Right lobe of liver (tissue), 6 donors: Measurements from ENCODE around the gene UPF3B. TPM values are rescaled to one million over a fixed set of nuclear protein-coding genes. Genes with fewer than 3 reads are reported as not detected.
A peak's percentile ranks its signal among the peaks of the same experiment; 100 is the strongest.

Source experiments
- ATAC-seq, 4 donors: fragments of 200-7000 bp; cut with Tn5 transposase; one replicate each; pipeline ENCODE4 v1.9.1; 2020; ENCODE audit warnings: mild to moderate bottlenecking in 4 of 4, moderate library complexity in 4 of 4
- DNase-seq, 3 donors: peaks; one replicate each; pipeline ENCODE4 v3.0.0-alpha.2; 2020
- H3K27ac ChIP-seq, 3 donors: fragments of 200-600 bp; one replicate each; pipeline ENCODE4 v1.8.0; 2022
- H3K27me3 ChIP-seq, 2 donors: fragments of 200-600 bp; one replicate each; pipeline ENCODE4 v1.8.0; 2022
- H3K36me3 ChIP-seq, 4 donors: fragments of 200-600 bp; sonication (generic) in 1 of 4; one replicate each; pipeline versions ENCODE4 v1.5.1 to v1.8.0; 2017 to 2022; ENCODE audit warnings: control low read depth in 1 of 4
- H3K4me1 ChIP-seq, 4 donors: fragments of 200-600 bp; sonication (generic) in 1 of 4; one replicate each; pipeline versions ENCODE4 v1.5.1 to v1.8.0; 2017 to 2022; ENCODE audit warnings: control low read depth in 1 of 4
- H3K4me3 ChIP-seq, 3 donors: fragments of 200-600 bp; one replicate each; pipeline ENCODE4 v1.8.0; 2022
- H3K9me3 ChIP-seq, 4 donors: fragments of 200-600 bp; sonication (generic) in 1 of 4; one replicate each; pipeline versions ENCODE4 v1.5.1 to v1.8.0; 2017 to 2022; ENCODE audit warnings: control low read depth in 1 of 4
- POLR2A ChIP-seq: fragments of 450-650 bp; IDR thresholded peaks from one replicate; pipeline ENCODE4 v1.6.1; 2017; ENCODE audit warnings: antibody characterized with exemption, mild to moderate bottlenecking
- WGBS: methylation state at CpG from one replicate; pipeline ENCODE4 v1.1.6; 2018; ENCODE audit warnings: low coverage, low lambda C conversion rate; ENCODE audit not compliant: insufficient coverage; ENCODE audit errors: missing lambda C conversion rate; 5-methylcytosine and 5-hydroxymethylcytosine counted together
- intact Hi-C, 2 donors: fragments of 100-400 bp; cut with DNase I; formaldehyde crosslinking; loops; one replicate each; pipeline versions ENCODE4 v1.11.2 to v1.14.1; 2022
- total RNA-seq, 6 experiments: library from RNA; depleted of rRNA in 2 of 6; stranded (reverse); fragments of >200 nt in 2 of 6; fragmentation: NEBNext Ultra II Directional in 3 of 6; extraction: Animal tissue kit (Norgen Biotek cat#: 25700) in 3 of 6; gene quantifications; one replicate each; pipeline versions ENCODE4 v1.1.0 to v1.2.4, GENCODE V29; 2016 to 2023
- TF ChIP-seq, protein P1 (sequence below), 4 donors: fragments of 200-600 bp in 3 of 4; fragments of 450-650 bp in 1 of 4; IDR thresholded peaks; one replicate each; pipeline versions ENCODE4 v1.5.1 to v1.8.0; 2016 to 2022; ENCODE audit warnings: antibody characterized with exemption in 4 of 4, mild to moderate bottlenecking in 2 of 4
- donor health status: DM: no; HTN: yes; CAD: no.
- donor health status: DM: no; HTN: no; CAD: no.
- donor health status: DM: no; HTN: no; CAD: no.
- donor health status: DM: no; HTN: yes; CAD: no.
- donor health status: DM: no; HTN: yes; CAD: no.

The UPF3B gene
- total RNA-seq, 6 experiments from 2014 or later: 1.9 to 3.5 (median 2.5) TPM

DNA sequence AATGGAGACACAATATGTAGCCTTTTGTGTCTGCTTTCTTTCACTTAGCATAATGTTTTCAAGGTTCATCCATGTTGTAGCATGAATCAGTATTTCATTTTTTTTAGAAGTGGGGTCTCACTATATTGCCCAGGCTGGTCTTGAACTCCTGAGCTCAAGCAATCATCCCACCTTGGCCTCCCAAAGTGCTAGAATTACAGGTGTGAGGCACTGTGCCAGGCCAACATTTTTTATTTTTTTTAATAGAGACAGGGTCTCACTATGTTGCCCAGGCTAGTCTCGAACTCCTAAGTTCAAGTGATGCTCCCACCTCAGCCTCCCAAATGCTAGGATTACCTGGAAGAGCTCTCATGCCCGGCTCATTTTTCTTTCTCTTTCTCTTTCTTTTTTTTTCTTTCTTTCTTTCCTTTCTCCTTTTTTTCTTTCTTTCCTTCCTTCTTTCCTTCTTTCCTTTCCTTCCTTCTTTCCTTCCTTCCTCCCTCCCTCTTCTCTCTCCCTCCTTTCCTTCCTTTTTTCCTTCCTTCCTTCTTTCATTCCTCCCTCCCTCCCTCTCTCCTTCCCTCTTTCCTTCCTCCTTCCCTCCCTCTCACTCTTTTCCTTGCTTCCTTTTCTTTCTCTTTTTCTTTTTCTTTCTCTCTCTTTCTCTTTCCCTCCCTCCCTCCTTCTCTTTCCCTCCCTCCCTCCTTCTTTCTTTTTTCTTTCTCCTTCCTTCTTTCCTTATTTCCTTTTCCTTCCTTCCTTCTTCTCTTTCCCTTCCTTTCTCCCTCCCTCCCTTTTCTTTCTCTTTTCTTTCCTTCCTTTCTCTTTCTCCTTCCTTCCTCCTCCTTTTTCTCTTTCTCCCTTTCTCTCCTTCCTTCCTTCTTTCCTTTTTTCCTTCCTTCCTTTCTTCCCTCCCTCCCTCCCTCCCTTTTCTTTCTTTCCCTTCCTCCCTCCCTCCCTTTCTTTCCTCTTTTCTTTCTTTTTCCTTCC lies 51.2 kb downstream of the UPF3B start:
- H3K4me1 ChIP-seq: no peaks in the 10 kb centered on the region
- H3K27me3 ChIP-seq: no peaks in the 10 kb centered on the region
- no peak for DNase-seq
- TF ChIP-seq POLR2A: no peak
- TF ChIP-seq, protein P1, sequence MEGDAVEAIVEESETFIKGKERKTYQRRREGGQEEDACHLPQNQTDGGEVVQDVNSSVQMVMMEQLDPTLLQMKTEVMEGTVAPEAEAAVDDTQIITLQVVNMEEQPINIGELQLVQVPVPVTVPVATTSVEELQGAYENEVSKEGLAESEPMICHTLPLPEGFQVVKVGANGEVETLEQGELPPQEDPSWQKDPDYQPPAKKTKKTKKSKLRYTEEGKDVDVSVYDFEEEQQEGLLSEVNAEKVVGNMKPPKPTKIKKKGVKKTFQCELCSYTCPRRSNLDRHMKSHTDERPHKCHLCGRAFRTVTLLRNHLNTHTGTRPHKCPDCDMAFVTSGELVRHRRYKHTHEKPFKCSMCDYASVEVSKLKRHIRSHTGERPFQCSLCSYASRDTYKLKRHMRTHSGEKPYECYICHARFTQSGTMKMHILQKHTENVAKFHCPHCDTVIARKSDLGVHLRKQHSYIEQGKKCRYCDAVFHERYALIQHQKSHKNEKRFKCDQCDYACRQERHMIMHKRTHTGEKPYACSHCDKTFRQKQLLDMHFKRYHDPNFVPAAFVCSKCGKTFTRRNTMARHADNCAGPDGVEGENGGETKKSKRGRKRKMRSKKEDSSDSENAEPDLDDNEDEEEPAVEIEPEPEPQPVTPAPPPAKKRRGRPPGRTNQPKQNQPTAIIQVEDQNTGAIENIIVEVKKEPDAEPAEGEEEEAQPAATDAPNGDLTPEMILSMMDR (IDR thresholded peaks at IDR 0.05): no peak
- H3K27ac ChIP-seq: no peak overlapping the region
- no peaks in the 10 kb centered on the region for H3K9me3 ChIP-seq
- H3K36me3 ChIP-seq: no peaks in the 10 kb centered on the region
- ATAC-seq: no peak
- intact Hi-C loops: no loop called here
- no peak overlapping the region for H3K4me3 ChIP-seq
- 54% methylated on average over 2 of the region's 2 CpGs for WGBS

DNA sequence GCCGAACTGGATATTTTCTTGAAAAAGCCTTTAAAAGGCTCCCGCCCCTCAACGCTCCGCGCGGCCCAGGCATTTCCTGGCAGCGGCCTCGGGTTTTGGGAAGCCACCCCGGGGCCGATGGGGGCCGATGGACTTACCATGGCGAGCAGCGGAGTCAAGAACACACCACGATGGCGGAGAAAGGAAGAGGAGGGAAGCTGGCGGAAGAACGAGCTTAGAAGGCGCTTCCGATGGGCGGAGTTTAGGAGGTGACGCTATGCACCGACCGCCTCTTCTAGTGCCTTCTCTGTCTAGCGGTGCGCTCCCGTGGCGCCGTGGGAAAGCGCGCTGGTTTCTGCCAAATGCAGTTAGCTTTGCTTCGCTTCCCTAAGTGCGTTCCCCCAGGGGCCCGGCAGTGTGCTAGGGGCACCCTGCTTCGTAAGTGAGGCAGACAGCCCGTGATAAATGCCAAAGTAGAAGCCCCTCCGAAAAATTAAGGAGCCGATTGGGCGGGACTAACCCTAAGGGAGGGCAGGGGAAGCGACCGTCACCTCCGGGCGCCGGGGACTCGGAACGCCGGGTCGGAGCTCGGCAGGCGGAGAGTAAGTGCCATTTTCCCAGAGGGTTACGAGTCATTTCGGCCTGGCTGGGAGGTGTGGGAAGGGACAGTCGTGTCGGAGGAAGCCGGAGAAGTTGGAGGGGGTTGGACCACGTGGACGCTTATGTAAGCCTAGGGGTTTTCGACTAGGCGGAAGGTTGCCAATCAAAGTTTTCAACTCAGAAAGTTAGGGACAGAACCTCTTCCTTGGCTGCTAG lies 61.1 kb downstream of the UPF3B start, which contains the start of gene RPL39:
Gene RPL39 (minus strand): TSS at position 194 of the 795 bp plus-strand sequence. CDS start 54 bp downstream, at position 140.
- intact Hi-C loops: no loop called here
- DNase-seq: peak; percentile 83 to 88 (median 87)
- peak; percentile 94 to 97 (median 94) for ATAC-seq
- TF ChIP-seq POLR2A: peak; percentile 84
- TF ChIP-seq, protein P1 (IDR thresholded peaks at IDR 0.05): no peak
- Histone ChIP-seq H3K27ac (peak within 1 kb of the TSS; percentile 92 to 98 (median 95)), H3K4me1 (peaks cover 0 to 6% (median 0%) of the 10 kb centered on the region in 4 donors), H3K36me3 (peaks cover 0 to 11% (median 0%) of the 10 kb centered on the region in 4 donors), H3K27me3 (no peaks in the 10 kb centered on the region), H3K4me3 (peak within 1 kb of the TSS; percentile 55 to 67 (median 67)), H3K9me3 (no peaks in the 10 kb centered on the region)
- WGBS: 26% methylated on average over 44 of the region's 58 CpGs

DNA sequence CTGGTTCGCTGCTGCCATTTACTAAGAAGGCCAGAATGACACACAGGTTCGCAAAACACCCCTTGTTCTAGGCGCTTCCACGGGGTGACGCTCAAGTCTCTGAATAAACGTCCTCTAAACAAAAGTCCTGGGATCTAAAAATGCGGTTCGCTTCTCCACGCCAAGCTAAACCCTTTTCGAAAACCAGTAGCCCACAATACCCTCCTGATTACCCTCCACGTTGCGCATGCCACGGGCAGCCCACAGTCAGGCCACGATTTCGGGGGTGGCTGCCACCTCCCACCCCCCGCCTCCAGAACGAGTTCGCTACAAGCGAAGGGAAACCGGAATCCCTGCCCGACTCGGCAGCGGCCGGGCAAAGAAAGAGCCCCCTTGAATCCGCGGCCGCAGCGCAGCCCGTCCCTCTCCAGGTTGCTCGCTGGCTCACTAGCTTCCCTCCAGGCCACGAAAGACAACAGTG lies 61.8 kb downstream of the UPF3B start:
- peak in 2 of 3 donors; percentile 21 to 44 for DNase-seq
- peak; percentile 45 to 50 (median 48) for ATAC-seq
- H3K27me3 ChIP-seq: no peaks in the 10 kb centered on the region

More for the DNA sequence above, 61.8 kb downstream of the UPF3B start:
- H3K4me3 ChIP-seq: peak overlapping the region; percentile 55 to 67 (median 67)
- H3K4me1 ChIP-seq: peaks cover 0 to 6% (median 0%) of the 10 kb centered on the region in 4 donors
- WGBS: 20% methylated on average over 26 of the region's 31 CpGs
- no peaks in the 10 kb centered on the region for H3K9me3 ChIP-seq
- H3K36me3 ChIP-seq: peaks cover 0 to 18% (median 0%) of the 10 kb centered on the region in 4 donors
- peak overlapping the region; percentile 92 to 98 (median 95) for H3K27ac ChIP-seq
- intact Hi-C loops: no loop called here
- TF ChIP-seq, protein P1 (IDR thresholded peaks at IDR 0.05): peak in 3 of 4 donors; percentile 11 to 19 (median 19)
- TF ChIP-seq POLR2A: no peak
